ENCODE measurements around the gene TMEM252.

Gene TMEM252

DNA sequence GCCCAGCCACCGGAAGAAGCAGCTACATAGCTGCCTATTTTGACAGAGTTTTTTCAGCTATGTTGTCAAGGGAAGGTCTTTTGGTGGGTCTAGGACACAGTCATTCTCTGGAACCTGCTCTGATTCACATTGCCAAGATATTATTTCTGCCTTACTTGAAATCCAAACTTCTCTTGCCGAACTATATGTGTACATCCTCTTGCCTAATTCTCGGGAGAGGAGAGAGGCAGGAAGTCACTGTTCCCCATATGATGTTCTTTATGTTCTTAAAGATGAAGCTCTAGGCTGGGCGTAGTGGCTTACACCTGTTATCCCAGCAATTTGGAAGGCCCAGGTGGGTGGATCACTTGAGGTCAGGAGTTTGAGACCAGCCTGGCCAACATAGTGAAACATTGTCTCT is 8.6 kb downstream of the TMEM252 start:
- no peaks in the 10 kb centered on the region for H3K4me1 ChIP-seq (ENCODE audit: insufficient read depth, low read length)
- no peak overlapping the region for H2AFZ ChIP-seq (ENCODE audit: low read depth, low read length)
- H3K36me3 ChIP-seq (ENCODE audit: insufficient read depth, low read length): no peaks in the 10 kb centered on the region
- H3K4me3 ChIP-seq (ENCODE audit: low read length): no peak overlapping the region
- H3K27me3 ChIP-seq (ENCODE audit: insufficient read depth, low read length): no peaks in the 10 kb centered on the region
- H3K9me3 ChIP-seq (ENCODE audit: low read length): no peaks in the 10 kb centered on the region

DNA sequence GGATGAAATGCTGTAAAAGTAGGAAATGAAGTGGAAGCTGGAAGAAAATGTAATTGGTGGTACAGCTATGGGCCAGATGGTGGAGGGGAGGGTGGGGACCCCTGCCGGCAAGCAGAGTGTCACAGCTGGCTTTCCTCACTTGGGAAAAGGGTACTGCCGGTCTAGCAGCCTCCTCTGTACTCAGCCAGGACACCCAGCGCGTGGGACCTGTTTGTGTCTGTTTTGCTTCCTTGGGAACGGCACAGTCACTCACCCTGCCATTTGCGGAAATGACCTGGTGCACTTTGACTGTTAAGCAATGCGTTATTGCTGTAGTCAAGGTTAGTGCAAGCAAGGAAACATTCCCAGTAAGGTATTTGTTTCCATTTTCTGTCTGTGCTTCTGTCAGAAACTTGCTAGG is 10.1 kb downstream of the TMEM252 start:
- Histone ChIP-seq H3K4me1 (ENCODE audit: insufficient read depth, low read length) (no peaks in the 10 kb centered on the region), H3K4me3 (ENCODE audit: low read length) (no peak overlapping the region), H2AFZ (ENCODE audit: low read depth, low read length) (no peak overlapping the region), H3K36me3 (ENCODE audit: insufficient read depth, low read length) (no peaks in the 10 kb centered on the region), H3K27me3 (ENCODE audit: insufficient read depth, low read length) (peaks cover 2% of the 10 kb centered on the region), H3K9me3 (ENCODE audit: low read length) (no peaks in the 10 kb centered on the region)

DNA sequence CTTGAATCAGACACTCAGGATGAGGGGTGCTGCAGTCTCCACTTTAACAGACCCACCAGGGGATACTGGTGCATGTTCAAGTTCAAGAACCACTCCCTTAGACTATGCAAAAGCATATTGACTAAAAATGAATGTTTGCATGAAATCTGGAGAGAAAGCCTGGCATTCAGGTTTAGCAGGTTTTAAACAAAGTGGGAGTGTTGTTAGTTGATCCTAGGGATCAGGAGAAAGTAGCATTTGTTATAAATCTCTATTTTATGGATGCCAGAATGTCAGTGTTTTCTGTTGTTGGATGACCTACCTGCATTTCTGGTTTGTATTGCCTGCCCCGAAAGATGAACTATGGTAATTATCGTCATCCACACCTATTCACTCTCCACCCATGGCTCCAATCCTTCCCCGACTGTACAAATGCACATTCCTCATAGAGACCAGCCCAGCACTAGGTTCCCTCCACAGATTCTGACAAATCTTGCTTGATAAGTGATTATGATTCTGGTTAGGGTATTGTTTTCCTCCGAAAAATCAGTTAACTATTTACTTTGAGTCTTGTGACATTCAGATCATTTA is 17.2 kb downstream of the TMEM252 start:
- Histone ChIP-seq H3K4me3 (ENCODE audit: low read length) (no peak overlapping the region), H3K27me3 (ENCODE audit: insufficient read depth, low read length) (peaks cover 2% of the 10 kb centered on the region), H3K9me3 (ENCODE audit: low read length) (no peaks in the 10 kb centered on the region), H2AFZ (ENCODE audit: low read depth, low read length) (no peak overlapping the region), H3K36me3 (ENCODE audit: insufficient read depth, low read length) (no peaks in the 10 kb centered on the region), H3K4me1 (ENCODE audit: insufficient read depth, low read length) (no peaks in the 10 kb centered on the region)

DNA sequence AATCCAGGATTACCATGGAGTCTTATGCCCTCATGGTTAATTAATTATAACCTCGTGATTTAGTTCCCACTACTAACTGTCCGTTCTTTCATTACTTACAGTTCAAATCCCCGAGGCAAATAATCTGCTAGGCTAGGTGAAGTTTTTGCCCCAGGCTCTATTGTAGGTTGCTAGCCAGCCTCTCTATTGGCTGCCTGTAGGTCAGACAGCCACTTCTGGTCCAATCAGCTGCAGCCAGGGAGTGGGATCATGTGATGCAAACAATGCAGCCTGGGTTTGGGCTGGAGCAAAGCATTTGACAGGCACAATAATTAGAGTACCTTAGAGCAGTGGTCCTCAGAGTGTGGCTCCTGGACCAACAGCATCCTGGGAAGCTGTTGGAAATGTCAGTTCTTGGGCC is 17.7 kb downstream of the TMEM252 start:
- H3K9me3 ChIP-seq (ENCODE audit: low read length): no peaks in the 10 kb centered on the region
- no peaks in the 10 kb centered on the region for H3K4me1 ChIP-seq (ENCODE audit: insufficient read depth, low read length)
- H3K27me3 ChIP-seq (ENCODE audit: insufficient read depth, low read length): peaks cover 2% of the 10 kb centered on the region
- H3K36me3 ChIP-seq (ENCODE audit: insufficient read depth, low read length): no peaks in the 10 kb centered on the region
- no peak overlapping the region for H3K4me3 ChIP-seq (ENCODE audit: low read length)
- H2AFZ ChIP-seq (ENCODE audit: low read depth, low read length): no peak overlapping the region

DNA sequence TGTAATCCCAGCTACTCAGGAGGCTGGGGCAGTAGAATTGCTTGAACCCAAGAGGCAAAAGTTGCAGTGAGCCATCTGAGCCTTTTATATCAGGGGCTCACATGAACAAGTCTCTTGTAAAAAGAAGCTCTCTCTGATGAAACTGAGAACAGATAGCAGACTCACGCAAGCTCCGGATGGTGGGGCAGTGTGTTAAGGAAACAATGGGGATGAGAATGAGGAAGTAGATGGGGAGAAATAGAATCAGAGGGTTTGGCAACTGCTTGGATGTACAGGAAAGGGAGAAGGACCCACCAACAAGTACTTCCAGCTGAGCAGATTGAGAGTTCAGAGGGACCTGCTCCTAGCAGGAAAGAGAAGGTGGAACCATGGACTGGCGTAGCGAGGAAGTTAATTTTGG is 18.6 kb downstream of the TMEM252 start:
- Histone ChIP-seq H2AFZ (ENCODE audit: low read depth, low read length) (no peak overlapping the region), H3K4me1 (ENCODE audit: insufficient read depth, low read length) (no peaks in the 10 kb centered on the region), H3K9me3 (ENCODE audit: low read length) (no peaks in the 10 kb centered on the region), H3K4me3 (ENCODE audit: low read length) (no peak overlapping the region), H3K27me3 (ENCODE audit: insufficient read depth, low read length) (peaks cover 2% of the 10 kb centered on the region), H3K36me3 (ENCODE audit: insufficient read depth, low read length) (no peaks in the 10 kb centered on the region)

DNA sequence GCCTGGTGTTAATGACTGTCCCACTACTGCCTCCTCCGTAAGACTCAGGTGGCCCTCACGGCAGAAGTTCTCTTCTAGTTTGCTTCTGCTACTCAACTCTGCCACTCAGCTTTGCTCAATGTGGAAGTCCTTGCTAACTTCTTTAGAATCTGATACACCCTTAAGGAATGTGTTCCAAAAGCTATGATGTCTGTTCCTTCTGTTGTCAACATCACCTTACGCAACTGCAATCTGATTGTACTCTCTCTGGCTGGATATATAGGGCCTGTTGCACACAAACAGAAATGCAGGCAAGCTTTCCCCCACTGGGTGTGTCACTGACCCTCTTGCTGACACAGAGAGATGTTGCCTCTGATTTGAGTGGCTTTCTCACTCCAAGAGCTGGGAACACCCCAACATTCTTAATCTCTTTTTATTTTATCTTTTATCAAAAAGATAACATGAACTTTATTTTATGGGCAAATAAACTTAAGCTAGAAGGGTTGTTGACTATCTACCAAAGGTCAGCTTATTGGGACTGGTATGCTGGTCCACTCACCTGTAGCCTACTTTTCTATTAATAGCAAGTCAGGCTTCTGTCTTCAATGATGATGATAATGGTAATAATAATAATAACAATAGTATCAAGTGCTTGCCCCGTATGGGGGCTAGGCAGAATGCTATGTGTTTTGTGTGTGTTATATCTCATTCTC is 25.2 kb downstream of the TMEM252 start:
- Histone ChIP-seq H3K36me3 (ENCODE audit: insufficient read depth, low read length) (no peaks in the 10 kb centered on the region), H2AFZ (ENCODE audit: low read depth, low read length) (no peak overlapping the region), H3K4me3 (ENCODE audit: low read length) (no peak overlapping the region), H3K4me1 (ENCODE audit: insufficient read depth, low read length) (peaks cover 5% of the 10 kb centered on the region), H3K27me3 (ENCODE audit: insufficient read depth, low read length) (no peaks in the 10 kb centered on the region), H3K9me3 (ENCODE audit: low read length) (no peaks in the 10 kb centered on the region)

DNA sequence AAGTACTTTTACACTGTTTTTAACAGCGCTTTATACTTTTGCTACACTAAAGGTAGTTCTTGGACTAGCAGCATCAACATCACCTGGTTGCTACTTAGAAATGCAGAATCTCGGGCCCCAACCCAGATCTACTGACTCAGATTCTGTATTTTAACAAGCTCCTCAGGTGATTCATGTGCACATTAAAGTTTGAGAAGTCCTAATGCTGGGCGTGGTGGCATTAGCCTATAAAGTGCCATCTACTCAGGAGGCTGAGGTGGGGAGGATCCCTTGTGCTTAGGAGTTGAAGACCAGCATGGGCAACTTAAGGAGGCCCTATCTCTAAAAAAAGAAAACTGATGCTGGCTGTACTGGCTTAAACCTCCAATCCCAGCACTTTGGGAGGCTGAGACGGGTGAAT is 26.7 kb downstream of the TMEM252 start:
- Histone ChIP-seq H3K27me3 (ENCODE audit: insufficient read depth, low read length) (no peaks in the 10 kb centered on the region), H3K4me3 (ENCODE audit: low read length) (no peak overlapping the region), H2AFZ (ENCODE audit: low read depth, low read length) (no peak overlapping the region), H3K36me3 (ENCODE audit: insufficient read depth, low read length) (no peaks in the 10 kb centered on the region), H3K4me1 (ENCODE audit: insufficient read depth, low read length) (peaks cover 13% of the 10 kb centered on the region), H3K9me3 (ENCODE audit: low read length) (no peaks in the 10 kb centered on the region)

DNA sequence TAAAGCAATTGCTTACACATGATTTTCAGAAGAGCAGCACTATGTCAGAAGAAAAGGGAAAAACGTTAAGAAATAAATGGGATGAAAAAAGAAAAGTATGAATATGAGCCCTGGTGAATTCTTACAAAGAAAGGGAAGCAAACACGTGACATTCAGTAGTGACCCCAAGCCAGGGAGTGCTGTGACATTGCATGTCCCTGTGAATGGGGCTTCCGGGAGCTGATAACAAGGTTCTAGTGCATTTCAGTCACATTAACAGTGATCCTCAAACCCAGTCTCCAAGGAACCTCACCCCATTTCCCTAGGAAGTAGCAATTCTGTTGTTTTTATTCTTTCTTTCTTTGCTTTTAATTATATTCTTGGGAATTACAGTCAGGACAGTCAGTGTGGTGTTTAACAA is 27.3 kb downstream of the TMEM252 start:
- no peak overlapping the region for H3K4me3 ChIP-seq (ENCODE audit: low read length)
- H3K27me3 ChIP-seq (ENCODE audit: insufficient read depth, low read length): no peaks in the 10 kb centered on the region
- H2AFZ ChIP-seq (ENCODE audit: low read depth, low read length): no peak overlapping the region
- peaks cover 19% of the 10 kb centered on the region for H3K4me1 ChIP-seq (ENCODE audit: insufficient read depth, low read length)
- no peaks in the 10 kb centered on the region for H3K36me3 ChIP-seq (ENCODE audit: insufficient read depth, low read length)
- no peaks in the 10 kb centered on the region for H3K9me3 ChIP-seq (ENCODE audit: low read length)

DNA sequence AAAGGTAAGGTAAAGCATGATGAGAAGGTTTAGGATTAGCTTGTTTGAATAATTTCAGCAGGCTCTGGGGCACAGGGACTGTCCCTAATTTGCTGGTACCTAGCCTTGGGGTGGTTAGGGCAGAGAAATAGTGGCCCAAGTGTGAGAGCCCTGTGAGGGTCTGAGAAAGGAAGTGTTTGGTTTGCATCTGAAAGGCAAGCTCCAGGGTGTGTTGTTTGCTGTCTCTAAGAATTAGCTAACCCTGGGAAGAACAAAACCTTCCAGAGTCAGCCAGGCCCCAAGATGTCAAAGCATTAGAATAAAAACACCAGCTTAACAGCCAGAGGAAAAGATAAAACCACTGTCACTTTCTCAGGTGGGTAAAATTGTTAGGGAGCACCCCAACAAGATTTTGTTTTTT is 31.0 kb downstream of the TMEM252 start:
- Histone ChIP-seq H3K9me3 (ENCODE audit: low read length) (no peaks in the 10 kb centered on the region), H3K4me1 (ENCODE audit: insufficient read depth, low read length) (peaks cover 19% of the 10 kb centered on the region), H3K36me3 (ENCODE audit: insufficient read depth, low read length) (no peaks in the 10 kb centered on the region), H3K27me3 (ENCODE audit: insufficient read depth, low read length) (no peaks in the 10 kb centered on the region), H3K4me3 (ENCODE audit: low read length) (no peak overlapping the region), H2AFZ (ENCODE audit: low read depth, low read length) (no peak overlapping the region)

DNA sequence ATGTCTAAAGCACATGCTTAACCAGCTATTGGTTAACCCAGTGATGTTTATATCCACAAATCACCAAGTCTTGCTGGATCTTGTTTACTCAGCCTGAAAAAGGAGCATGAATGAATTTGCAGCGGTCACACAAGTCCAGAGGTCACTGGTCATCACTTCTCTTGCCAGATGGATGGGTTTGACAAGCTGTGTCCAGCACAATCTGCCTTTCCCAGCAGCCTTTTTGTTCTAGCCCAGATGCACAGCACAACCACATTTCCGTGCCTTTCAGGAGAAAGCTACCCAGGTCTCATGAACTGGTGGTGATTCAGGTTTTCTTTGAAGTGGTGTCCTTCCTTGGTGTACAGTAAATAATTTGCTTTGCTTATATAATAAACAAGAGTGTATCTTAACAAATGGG is 32.1 kb downstream of the TMEM252 start:
- Histone ChIP-seq H2AFZ (ENCODE audit: low read depth, low read length) (no peak overlapping the region), H3K4me3 (ENCODE audit: low read length) (no peak overlapping the region), H3K27me3 (ENCODE audit: insufficient read depth, low read length) (no peaks in the 10 kb centered on the region)

DNA sequence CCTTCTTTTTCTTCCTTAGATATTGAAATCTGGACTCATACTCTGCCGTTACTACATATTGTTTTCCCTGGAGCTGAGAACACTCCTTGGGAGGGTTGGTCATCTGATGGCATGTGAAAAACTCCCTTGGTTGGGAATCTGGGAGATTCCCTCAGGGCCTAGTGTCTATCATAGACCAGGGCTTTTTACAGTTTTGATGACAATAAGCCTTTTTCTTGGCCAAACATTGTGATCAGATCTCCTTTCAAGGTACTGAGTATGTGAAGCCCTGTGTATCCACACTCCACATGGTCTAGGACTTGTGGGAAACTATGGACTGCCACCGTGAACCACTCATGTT is 32.9 kb downstream of the TMEM252 start:
- H3K36me3 ChIP-seq (ENCODE audit: insufficient read depth, low read length): no peaks in the 10 kb centered on the region
- H2AFZ ChIP-seq (ENCODE audit: low read depth, low read length): no peak overlapping the region
- peaks cover 13% of the 10 kb centered on the region for H3K4me1 ChIP-seq (ENCODE audit: insufficient read depth, low read length)
- H3K9me3 ChIP-seq (ENCODE audit: low read length): no peaks in the 10 kb centered on the region
- no peak overlapping the region for H3K4me3 ChIP-seq (ENCODE audit: low read length)
- H3K27me3 ChIP-seq (ENCODE audit: insufficient read depth, low read length): no peaks in the 10 kb centered on the region

More for the DNA sequence above, 32.1 kb downstream of the TMEM252 start:
- Histone ChIP-seq H3K36me3 (ENCODE audit: insufficient read depth, low read length) (no peaks in the 10 kb centered on the region), H3K4me1 (ENCODE audit: insufficient read depth, low read length) (peaks cover 17% of the 10 kb centered on the region), H3K9me3 (ENCODE audit: low read length) (no peaks in the 10 kb centered on the region)

DNA sequence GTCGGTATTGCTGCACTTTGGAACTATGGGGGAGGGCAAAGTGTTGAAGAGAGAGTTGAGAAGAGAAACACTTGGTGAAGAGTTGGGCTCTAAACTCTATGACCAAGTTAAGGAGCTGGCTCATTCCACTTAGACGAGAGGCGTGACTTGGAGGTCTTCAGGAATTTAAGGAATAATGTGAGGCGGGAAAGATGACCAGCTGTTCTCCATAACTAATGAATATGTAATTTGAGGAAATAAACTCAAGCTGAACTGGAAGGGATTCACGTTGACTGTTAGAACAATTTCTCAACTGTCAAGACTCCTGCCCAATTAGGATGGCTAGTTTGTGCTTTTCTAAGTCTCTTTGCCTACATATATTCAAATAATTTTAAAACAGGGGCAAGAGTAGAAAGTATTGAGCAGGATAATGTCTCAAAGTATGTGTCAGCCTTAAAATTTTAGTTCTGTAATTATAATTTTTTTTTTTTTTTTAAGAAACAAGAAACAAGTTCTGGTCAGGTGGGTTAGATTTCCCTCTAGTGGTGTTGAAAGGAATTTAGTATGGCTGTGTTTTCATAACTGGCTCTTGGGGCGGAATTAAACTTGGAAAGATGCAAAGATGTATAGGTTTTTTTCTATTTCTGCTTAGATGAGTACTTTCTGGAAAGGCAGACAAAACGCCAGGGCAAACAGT is 33.4 kb downstream of the TMEM252 start:
- Histone ChIP-seq H3K4me1 (ENCODE audit: insufficient read depth, low read length) (peaks cover 13% of the 10 kb centered on the region), H3K9me3 (ENCODE audit: low read length) (no peaks in the 10 kb centered on the region), H2AFZ (ENCODE audit: low read depth, low read length) (no peak overlapping the region), H3K36me3 (ENCODE audit: insufficient read depth, low read length) (no peaks in the 10 kb centered on the region), H3K4me3 (ENCODE audit: low read length) (no peak overlapping the region), H3K27me3 (ENCODE audit: insufficient read depth, low read length) (no peaks in the 10 kb centered on the region)

DNA sequence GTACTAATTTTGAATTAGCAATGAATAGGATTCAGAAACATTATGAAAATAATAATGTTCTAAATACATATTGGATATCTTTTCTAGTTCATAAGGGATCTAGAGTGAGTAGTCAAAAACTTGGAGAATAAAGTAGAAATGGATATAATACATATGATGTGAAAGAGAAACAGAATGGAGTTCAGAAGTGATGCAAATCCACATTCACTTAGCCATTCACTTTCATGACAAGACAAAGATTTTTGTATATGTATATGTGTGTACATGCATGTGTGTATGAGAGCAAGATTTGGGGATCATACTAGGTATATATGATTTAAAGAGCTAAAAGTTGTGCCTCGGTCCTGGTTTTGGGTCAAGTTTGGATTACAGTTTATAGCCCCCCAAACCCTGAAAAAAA is 34.1 kb downstream of the TMEM252 start:
- no peak overlapping the region for H2AFZ ChIP-seq (ENCODE audit: low read depth, low read length)
- no peaks in the 10 kb centered on the region for H3K36me3 ChIP-seq (ENCODE audit: insufficient read depth, low read length)
- H3K4me1 ChIP-seq (ENCODE audit: insufficient read depth, low read length): peaks cover 13% of the 10 kb centered on the region
- H3K9me3 ChIP-seq (ENCODE audit: low read length): no peaks in the 10 kb centered on the region
- no peaks in the 10 kb centered on the region for H3K27me3 ChIP-seq (ENCODE audit: insufficient read depth, low read length)
- no peak overlapping the region for H3K4me3 ChIP-seq (ENCODE audit: low read length)

All from neuron (in vitro differentiated cells).